H1 (cell line): ENCODE results near the gene CIZ1. TPM values are rescaled to one million over a fixed set of nuclear protein-coding genes. Genes with fewer than 3 reads are reported as not detected.

Experiments
- CTCF ChIA-PET: fragments of 300-600 bp; sonication (Branson Sonifier 250); formaldehyde crosslinking; loops from one replicate; lab custom pipeline; 2021; ENCODE audit not compliant: partially characterized antibody; lab: Charles Lee
- POLR2A ChIA-PET: fragments of 300-600 bp; sonication (Branson Sonifier 250); formaldehyde crosslinking; loops from one replicate; lab custom pipeline; 2021; ENCODE audit warnings: inconsistent platforms; ENCODE audit not compliant: partially characterized antibody; lab: Charles Lee
- DNase-seq, 2 experiments: peaks; one replicate each; pipeline versions ENCODE4 v3.0.0 to v3.0.0-alpha.2; 2010 to 2022; ENCODE audit warnings: low spot score in 2 of 2, low read depth in 1 of 2, mixed read lengths in 1 of 2
- FAIRE-seq: peaks from 2 replicates; lab custom pipeline; 2011; peaks lifted over from hg19 to GRCh38; lab: Jason Lieb, UNC
- H2AFZ ChIP-seq: 2 replicates; pipeline ENCODE4 v1.8.1; 2012; ENCODE audit warnings: low read length, inconsistent platforms
- H2AK5ac ChIP-seq: 2 replicates; pipeline ENCODE4 v1.6.1; 2013; ENCODE audit warnings: low read depth, low read length
- H2BK120ac ChIP-seq: replicated peaks from 2 replicates; pipeline ENCODE3; 2013; ENCODE audit warnings: low read depth, low read length, inconsistent platforms
- H2BK12ac ChIP-seq: 2 replicates; pipeline ENCODE4 v1.6.1; 2013; ENCODE audit warnings: low read depth, low read length
- H2BK15ac ChIP-seq: 2 replicates; pipeline ENCODE4 v1.6.1; 2013; ENCODE audit warnings: low read length
- H2BK20ac ChIP-seq: 2 replicates; pipeline ENCODE4 v1.6.1; 2013; ENCODE audit warnings: low read length
- H2BK5ac ChIP-seq: 2 replicates; pipeline ENCODE4 v1.6.1; 2013; ENCODE audit warnings: low read depth, low read length
- H3K14ac ChIP-seq: 2 replicates; pipeline ENCODE4 v1.6.1; 2013; ENCODE audit warnings: inconsistent platforms; ENCODE audit not compliant: insufficient read length
- H3K18ac ChIP-seq: 2 replicates; pipeline ENCODE4 v1.6.1; 2013; ENCODE audit warnings: low read length; ENCODE audit errors: extremely low read depth
- H3K23ac ChIP-seq: 2 replicates; pipeline ENCODE4 v1.6.1; 2013; ENCODE audit warnings: inconsistent platforms; ENCODE audit not compliant: insufficient read length
- H3K23me2 ChIP-seq: 2 replicates; pipeline ENCODE4 v1.6.1; 2013; ENCODE audit warnings: low read depth, low read length
- H3K27ac ChIP-seq: 2 replicates; pipeline ENCODE4 v1.6.1; 2011; ENCODE audit warnings: low read depth, low read length, inconsistent platforms
- H3K27me3 ChIP-seq, 4 experiments: replicated peaks in 1 of 4; 1 replicate in 1 of 4; 2 replicates in 3 of 4; pipeline versions ENCODE4 v1.6.1 to v1.8.1; 2011 to 2013; ENCODE audit warnings: low read length in 3 of 4, mild to moderate bottlenecking in 3 of 4, inconsistent platforms in 2 of 4, mixed read lengths in 2 of 4, moderate library complexity in 1 of 4; ENCODE audit not compliant: control insufficient read depth in 3 of 4, insufficient read depth in 3 of 4; ENCODE audit errors: extremely low read depth in 1 of 4
- H3K36me3 ChIP-seq, 4 experiments: 2 replicates each; pipeline versions ENCODE4 v1.6.1 to v1.8.1; 2011 to 2013; ENCODE audit warnings: mild to moderate bottlenecking in 4 of 4, low read length in 3 of 4, moderate library complexity in 2 of 4, control low read depth in 1 of 4, inconsistent platforms in 1 of 4; ENCODE audit not compliant: insufficient read depth in 4 of 4, control insufficient read depth in 2 of 4
- H3K4ac ChIP-seq: replicated peaks from 2 replicates; pipeline ENCODE3; 2013; ENCODE audit warnings: low read length, low read depth, mixed read lengths, inconsistent platforms; ENCODE audit not compliant: insufficient read length
- H3K4me1 ChIP-seq, 4 experiments: replicated peaks in 1 of 4; 1 replicate in 1 of 4; 2 replicates in 3 of 4; pipeline versions ENCODE4 v1.6.1 to v1.8.1; 2011 to 2013; ENCODE audit warnings: low read length in 3 of 4, inconsistent platforms in 2 of 4, mixed read lengths in 1 of 4; ENCODE audit not compliant: insufficient read depth in 4 of 4, control insufficient read depth in 3 of 4
- H3K4me2 ChIP-seq, 2 experiments: 2 replicates each; pipeline versions ENCODE4 v1.6.1 to v1.8.1; 2011 to 2013; ENCODE audit warnings: low read depth in 2 of 2, low read length in 2 of 2, control low read depth in 1 of 2, inconsistent platforms in 1 of 2, mild to moderate bottlenecking in 1 of 2; ENCODE audit not compliant: insufficient read depth in 1 of 2
- H3K4me3 ChIP-seq, 4 experiments: fragments of 200-600, 300-600 bp in 1 of 4; sonication (generic), shearing (Covaris generic), sonication (Bioruptor Twin) in 1 of 4; 2 replicates each; pipeline versions ENCODE4 v1.5.1 to v1.8.1; 2011 to 2016; ENCODE audit warnings: low read length in 4 of 4, low read depth in 3 of 4, control low read depth in 2 of 4, inconsistent platforms in 2 of 4, mild to moderate bottlenecking in 2 of 4, mixed read lengths in 1 of 4, moderate library complexity in 1 of 4; ENCODE audit not compliant: insufficient read depth in 2 of 4; ENCODE audit errors: extremely low read depth in 1 of 4
- H3K56ac ChIP-seq: replicated peaks from 2 replicates; pipeline ENCODE3; 2013; ENCODE audit warnings: low read depth, mild to moderate bottlenecking, mixed read lengths, low read length, inconsistent platforms; ENCODE audit not compliant: insufficient read length
- H3K79me1 ChIP-seq: 2 replicates; pipeline ENCODE4 v1.6.1; 2013; ENCODE audit warnings: low read depth, low read length, control low read depth
- H3K79me2 ChIP-seq, 2 experiments: 2 replicates each; pipeline versions ENCODE4 v1.6.1 to v1.8.1; 2012 to 2013; ENCODE audit warnings: low read length in 2 of 2, mild to moderate bottlenecking in 2 of 2, inconsistent platforms in 1 of 2; ENCODE audit not compliant: insufficient read depth in 2 of 2, control insufficient read depth in 1 of 2
- H3K9ac ChIP-seq, 4 experiments: replicated peaks in 1 of 4; 1 replicate in 1 of 4; 2 replicates in 3 of 4; pipeline versions ENCODE4 v1.6.1 to v1.8.1; 2011 to 2013; ENCODE audit warnings: low read depth in 3 of 4, low read length in 3 of 4, control low read depth in 2 of 4, mild to moderate bottlenecking in 2 of 4, moderate library complexity in 2 of 4, inconsistent platforms in 1 of 4; ENCODE audit errors: extremely low read depth in 1 of 4
- H3K9me3 ChIP-seq, 2 experiments: 2 replicates each; pipeline versions ENCODE4 v1.6.1 to v1.8.1; 2012 to 2013; ENCODE audit warnings: mild to moderate bottlenecking in 2 of 2, moderate library complexity in 2 of 2, control low read depth in 1 of 2, inconsistent platforms in 1 of 2, low read depth in 1 of 2, low read length in 1 of 2, mixed read lengths in 1 of 2; ENCODE audit not compliant: insufficient read depth in 2 of 2
- H4K20me1 ChIP-seq, 2 experiments: replicated peaks in 1 of 2; 2 replicates each; pipeline versions ENCODE3 to v1.8.1; 2011 to 2013; ENCODE audit warnings: inconsistent platforms in 2 of 2, low read length in 2 of 2, mild to moderate bottlenecking in 1 of 2; ENCODE audit not compliant: insufficient read depth in 2 of 2, control insufficient read depth in 1 of 2
- H4K5ac ChIP-seq: 2 replicates; pipeline ENCODE4 v1.6.1; 2013; ENCODE audit warnings: low read length, low read depth, mixed read lengths, inconsistent platforms; ENCODE audit not compliant: insufficient read length
- H4K8ac ChIP-seq: 2 replicates; pipeline ENCODE4 v1.8.0; 2013; ENCODE audit warnings: mild to moderate bottlenecking, moderate library complexity, low read length, inconsistent platforms; ENCODE audit not compliant: insufficient read depth; ENCODE audit errors: extremely low read depth
- H4K91ac ChIP-seq: replicated peaks from 2 replicates; pipeline ENCODE3; 2013; ENCODE audit warnings: low read length, mixed read lengths, inconsistent platforms; ENCODE audit not compliant: insufficient read length
- CREB1 ChIP-seq: IDR thresholded peaks from 2 replicates; pipeline ENCODE4 v1.6.1; 2012; ENCODE audit warnings: inconsistent platforms
- FOSL1 ChIP-seq: IDR thresholded peaks from 2 replicates; pipeline ENCODE4 v1.6.1; 2011; ENCODE audit warnings: mild to moderate bottlenecking, low read depth, low read length, moderate library complexity; ENCODE audit not compliant: insufficient read depth
- KDM4A ChIP-seq: IDR thresholded peaks from one replicate; pipeline ENCODE4 v1.7.1; 2012; ENCODE audit warnings: low read depth, mild to moderate bottlenecking, moderate library complexity, low read length, inconsistent platforms; ENCODE audit not compliant: severe bottlenecking
- MAFK ChIP-seq: IDR thresholded peaks from 2 replicates; pipeline ENCODE4 v1.6.1; 2012; ENCODE audit warnings: low read depth, mild to moderate bottlenecking, improper control_type of control experiment, low read length
- PHF8 ChIP-seq: fragments of 200-600 bp; sonication (generic); conservative IDR thresholded peaks from 2 replicates; pipeline ENCODE4 v1.7.1; 2012; ENCODE audit warnings: low read depth, mild to moderate bottlenecking, inconsistent platforms, low read length, moderate library complexity
- SIN3A ChIP-seq, 2 experiments: IDR thresholded peaks in 1 of 2; conservative IDR thresholded peaks in 1 of 2; 2 replicates each; pipeline ENCODE4 v1.6.1; 2011 to 2012; ENCODE audit warnings: low read length in 2 of 2, improper control_type of control experiment in 1 of 2, low read depth in 1 of 2, mild to moderate bottlenecking in 1 of 2
- SP1 ChIP-seq: IDR thresholded peaks from 2 replicates; pipeline ENCODE4 v1.6.1; 2011; ENCODE audit warnings: low read depth, low read length
- SUZ12 ChIP-seq: fragments of 200-600 bp; sonication (generic); IDR thresholded peaks from 2 replicates; pipeline ENCODE4 v1.6.1; 2012; ENCODE audit warnings: mild to moderate bottlenecking, inconsistent platforms, low read length, moderate library complexity, mixed read lengths
- TAF7 ChIP-seq: optimal IDR thresholded peaks from 2 replicates; pipeline ENCODE3; 2011; ENCODE audit warnings: low read depth, mild to moderate bottlenecking, inconsistent platforms, low read length, moderate library complexity, borderline replicate concordance
- ZNF274 ChIP-seq: IDR thresholded peaks from 2 replicates; pipeline ENCODE4 v1.7.0; 2012; ENCODE audit warnings: low read length, borderline replicate concordance; ENCODE audit errors: extremely low read depth
- WGBS, 2 experiments: shearing (Covaris generic) in 1 of 2; methylation state at CpG; one replicate each; pipeline versions ENCODE4 v1.1.6 to v1.1.7; 2013 to 2015; ENCODE audit warnings: low lambda C conversion rate in 2 of 2, mixed read lengths in 2 of 2, inconsistent platforms in 1 of 2, low coverage in 1 of 2, missing lambda C conversion rate in 1 of 2; ENCODE audit not compliant: insufficient replicate concordance in 2 of 2, insufficient coverage in 1 of 2, insufficient read length in 1 of 2; ENCODE audit errors: extremely low coverage in 1 of 2, missing lambda C conversion rate in 1 of 2; 5-methylcytosine and 5-hydroxymethylcytosine counted together
- polyA plus RNA-seq, 7 experiments: library from polyadenylated mRNA; depleted of rRNA in 3 of 7; stranded (reverse) in 5 of 7; unstranded in 2 of 7; fragments of >200 nt in 5 of 7; fragments of 200-250 nt in 2 of 7; gene quantifications; 1 replicate in 5 of 7; 2 replicates in 1 of 7; 4 replicates in 1 of 7; pipeline versions ENCODE4 v1.2.1 to v1.2.3, GENCODE V29; 2011 to 2013; ENCODE audit warnings: missing spikeins in 2 of 7, mixed read lengths in 2 of 7
- total RNA-seq: library from RNA; stranded (reverse); fragmentation: NEBNext Ultra II Directional; extraction: Animal tissue kit (Norgen Biotek cat#: 25700); gene quantifications from 2 replicates; pipeline ENCODE4 v1.2.1, GENCODE V29; 2021
- TF ChIP-seq, protein P1 (sequence below): IDR thresholded peaks from 2 replicates; pipeline ENCODE4 v1.6.1; 2011; ENCODE audit warnings: low read depth, mild to moderate bottlenecking, low read length; ENCODE audit not compliant: insufficient read depth

Gene CIZ1
- total and polyA plus RNA-seq, 2 of the 8 experiments (the other 6 are each of a cell fraction or from before 2014, with no cell fraction given): 66.0 to 107 TPM

DNA sequence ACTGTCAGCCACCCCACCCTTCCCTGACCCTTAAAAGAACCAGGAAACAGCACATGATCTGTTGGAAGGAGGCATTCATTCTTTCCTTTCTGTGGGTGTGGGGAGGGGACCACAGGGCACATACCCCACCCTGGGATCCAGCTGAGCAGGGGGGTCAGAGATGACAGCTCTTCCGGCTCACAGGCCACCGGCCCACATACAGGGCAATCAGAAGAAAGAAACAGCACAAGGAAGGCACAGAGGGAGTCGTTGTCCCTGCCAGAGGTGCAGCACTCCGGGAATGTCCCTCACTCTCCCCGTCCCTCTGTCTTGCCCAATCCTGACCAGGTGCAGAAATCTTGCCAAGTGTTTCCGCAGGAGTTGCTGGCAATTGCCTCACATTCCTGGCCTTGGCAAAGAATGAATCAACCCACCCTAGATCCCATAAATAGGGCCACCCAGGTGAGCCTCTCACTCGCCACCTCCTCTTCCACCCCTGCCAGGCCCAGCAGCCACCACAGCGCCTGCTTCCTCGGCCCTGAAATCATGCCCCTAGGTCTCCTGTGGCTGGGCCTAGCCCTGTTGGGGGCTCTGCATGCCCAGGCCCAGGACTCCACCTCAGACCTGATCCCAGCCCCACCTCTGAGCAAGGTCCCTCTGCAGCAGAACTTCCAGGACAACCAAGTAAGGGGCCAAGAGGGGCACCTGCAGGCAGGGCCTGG is 42.2 kb downstream of the CIZ1 start, which contains the start of gene LCN2:
TSS of gene LCN2 (plus strand) at position 453 of the 701 bp plus-strand sequence. CDS start at position 526, 73 bp downstream.
- H2BK12ac ChIP-seq: peak within 1 kb of the TSS; percentile 50; the same call in 1 of the 2 replicates
- H3K14ac ChIP-seq: no peak within 1 kb of the TSS
- H2AFZ ChIP-seq: peak within 1 kb of the TSS; percentile 93
- no peak within 1 kb of the TSS for H3K23ac ChIP-seq
- POLR2A ChIA-PET: interaction anchor here (0.7 to 2.5 kb wide), 3 partner anchors 11 to 551 kb away, joined by 3 to 18 read pairs (median 6); partner anchors contain the start of gene BBLN
- no peaks in the 10 kb centered on the region for H4K20me1 ChIP-seq
- no peak within 1 kb of the TSS for H4K5ac ChIP-seq
- H2BK5ac ChIP-seq: no peak within 1 kb of the TSS
- H3K36me3 ChIP-seq: no peaks in the 10 kb centered on the region
- peak within 1 kb of the TSS; percentile 21 for H2BK15ac ChIP-seq
- DNase-seq: no peak
- H3K4ac ChIP-seq: no peak within 1 kb of the TSS
- peak within 1 kb of the TSS; percentile 8; the same call in 1 of the 2 replicates for H2AK5ac ChIP-seq
- peaks cover 0 to 8% (median 3%) of the 10 kb centered on the region in 4 experiments; a peak in 5 of 7 replicates for H3K4me1 ChIP-seq
- H3K79me2 ChIP-seq: no peaks in the 10 kb centered on the region
- FAIRE-seq: no peak
- H3K9me3 ChIP-seq: no peaks in the 10 kb centered on the region
- H3K27me3 ChIP-seq: no peaks in the 10 kb centered on the region; a peak in 2 of 7 replicates
- H3K56ac ChIP-seq: no peak within 1 kb of the TSS
- no peak within 1 kb of the TSS for H3K4me3 ChIP-seq
- WGBS, 2 experiments: 91% methylated on average over 9 of the region's 9 CpGs; no CpG with 5 or more reads in 1 of the 2 experiments
- H2BK20ac ChIP-seq: peak within 1 kb of the TSS; percentile 61; the same call in 1 of the 2 replicates
- H3K4me2 ChIP-seq: 0 out of 4 replicates have a peak within 1 kb of the TSS, but pooled peaks of 1 of the 2 experiments have one; percentile 2
- H3K23me2 ChIP-seq: no peaks in the 10 kb centered on the region
- peak within 1 kb of the TSS; percentile 42; the same call in 1 of the 2 replicates for H3K18ac ChIP-seq
- peak within 1 kb of the TSS; percentile 65 for H4K8ac ChIP-seq
- H4K91ac ChIP-seq: no peak within 1 kb of the TSS
- CTCF ChIA-PET: interaction anchor here (0.6 to 6.1 kb wide), 5 partner anchors 10 to 557 kb away, joined by 3 to 74 read pairs (median 4); partner anchors contain the start of genes BBLN and PTGES2
- H2BK120ac ChIP-seq: no peak within 1 kb of the TSS
- no peaks in the 10 kb centered on the region for H3K79me1 ChIP-seq
- no peak within 1 kb of the TSS for H3K9ac ChIP-seq
- H3K27ac ChIP-seq: no peak within 1 kb of the TSS
- no peak for TF ChIP-seq SP1
- no peak for TF ChIP-seq PHF8
- TF ChIP-seq SUZ12: no peak
- no peak for TF ChIP-seq SIN3A (conservative IDR thresholded peaks at IDR 0.05 in 1 of 2, IDR thresholded peaks at IDR 0.05 in 1 of 2; ENCODE audit: low read depth in 1 of 2, low read length in 2 of 2)
- no peak for TF ChIP-seq TAF7
- no peak for TF ChIP-seq FOSL1
- TF ChIP-seq KDM4A: no peak
- TF ChIP-seq, protein P1, sequence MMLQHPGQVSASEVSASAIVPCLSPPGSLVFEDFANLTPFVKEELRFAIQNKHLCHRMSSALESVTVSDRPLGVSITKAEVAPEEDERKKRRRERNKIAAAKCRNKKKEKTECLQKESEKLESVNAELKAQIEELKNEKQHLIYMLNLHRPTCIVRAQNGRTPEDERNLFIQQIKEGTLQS: no peak
- TF ChIP-seq MAFK: no peak
- TF ChIP-seq ZNF274: no peak
- TF ChIP-seq CREB1: no peak
